ENCODE data around the gene UBL7.

The UBL7 gene

DNA sequence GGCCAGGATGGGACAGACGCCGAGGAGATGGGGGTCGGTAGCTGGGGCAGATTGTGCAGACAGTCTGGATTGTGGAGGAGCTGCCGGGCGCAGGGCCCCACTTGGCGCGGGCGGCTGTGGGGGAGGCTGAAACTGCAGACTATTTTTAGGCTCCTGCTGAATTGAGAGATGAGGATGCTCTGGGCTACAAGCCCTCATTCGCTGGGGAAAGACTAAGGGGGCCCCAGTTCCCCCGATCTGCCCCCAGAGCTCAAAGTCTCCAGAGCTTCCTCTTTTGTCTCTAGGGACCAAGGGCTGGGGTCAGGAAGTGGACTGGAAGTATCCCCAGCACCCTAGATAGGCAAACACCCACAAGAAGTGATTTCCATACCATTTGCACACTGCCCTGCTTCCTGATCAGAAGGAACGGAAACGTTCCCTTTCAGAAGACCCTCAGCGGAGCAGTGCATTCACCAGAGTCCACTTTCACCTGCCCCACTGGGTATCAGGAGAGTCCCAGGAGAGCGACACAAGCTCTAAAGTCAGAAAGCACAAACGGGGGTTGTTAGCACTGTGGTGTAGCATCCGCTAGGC, 56.9 kb downstream of the UBL7 start:
- DNase-seq: no peak

GRCh38 chr15:74403588-74403919, 57.4 kb downstream of the UBL7 start:
- DNase-seq: no peak

- DNase-seq: peak; percentile 73 to 74
Measured at GRCh38 chr15:74402873-74403587, 57.9 kb downstream of the UBL7 start.

- DNase-seq: no peak
Measured at GRCh38 chr15:74402337-74402841, 58.6 kb downstream of the UBL7 start.

- DNase-seq: no peak
Measured at GRCh38 chr15:74400915-74401757, 59.8 kb downstream of the UBL7 start.

GRCh38 chr15:74400313-74400860, 60.6 kb downstream of the UBL7 start:
- DNase-seq: no peak

GRCh38 chr15:74399511-74400312, 61.2 kb downstream of the UBL7 start:
- DNase-seq: no peak

DNA sequence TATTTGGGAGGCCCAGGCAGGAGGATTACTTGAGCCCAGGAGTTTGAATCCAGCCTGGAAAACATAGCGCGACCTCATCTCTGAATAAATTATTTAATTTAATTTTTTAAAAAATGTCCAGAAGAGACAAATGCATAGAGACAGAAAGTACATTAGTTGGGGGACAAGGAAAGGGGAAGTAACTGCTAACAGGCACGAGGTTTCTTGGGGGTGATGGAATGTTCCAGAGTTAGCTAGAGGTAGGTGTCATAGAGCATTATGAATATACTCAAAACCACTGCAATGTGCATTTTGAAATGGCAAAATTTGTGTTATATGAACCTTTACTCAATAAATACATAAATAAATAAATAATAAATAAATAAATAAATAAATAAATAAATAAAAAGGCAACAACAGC, 61.9 kb downstream of the UBL7 start:
- DNase-seq: no peak

- no peak for DNase-seq
Measured at GRCh38 chr15:74398183-74398582, 62.8 kb downstream of the UBL7 start.

- no peak for DNase-seq
Measured at GRCh38 chr15:74397239-74398068, 63.5 kb downstream of the UBL7 start.

- no peak for DNase-seq
Measured at GRCh38 chr15:74396445-74397238, 64.3 kb downstream of the UBL7 start.

GRCh38 chr15:74396146-74396438, 64.9 kb downstream of the UBL7 start:
- DNase-seq: no peak
